ENCODE results near the gene RAB34.

Gene RAB34

DNA sequence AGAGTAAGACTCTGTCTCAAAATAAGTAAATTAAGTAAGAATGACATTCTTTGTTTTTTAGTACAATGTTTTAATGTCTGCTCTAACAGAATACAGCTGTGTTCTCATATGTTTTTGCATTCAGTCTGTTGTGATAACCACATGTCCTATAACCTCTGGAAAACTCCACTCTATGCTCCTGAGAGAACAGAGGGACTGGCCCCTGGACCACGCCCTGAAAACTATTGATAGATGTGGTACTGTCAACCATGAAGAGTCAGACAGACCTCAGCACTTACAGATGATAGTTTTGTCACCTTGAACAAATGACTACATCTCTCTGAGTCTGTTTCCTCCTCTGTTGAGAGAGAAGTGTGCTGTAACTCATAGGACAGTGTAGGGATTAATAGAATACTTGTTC is 47.8 kb downstream of the RAB34 start:
- DNase-seq: no peak

DNA sequence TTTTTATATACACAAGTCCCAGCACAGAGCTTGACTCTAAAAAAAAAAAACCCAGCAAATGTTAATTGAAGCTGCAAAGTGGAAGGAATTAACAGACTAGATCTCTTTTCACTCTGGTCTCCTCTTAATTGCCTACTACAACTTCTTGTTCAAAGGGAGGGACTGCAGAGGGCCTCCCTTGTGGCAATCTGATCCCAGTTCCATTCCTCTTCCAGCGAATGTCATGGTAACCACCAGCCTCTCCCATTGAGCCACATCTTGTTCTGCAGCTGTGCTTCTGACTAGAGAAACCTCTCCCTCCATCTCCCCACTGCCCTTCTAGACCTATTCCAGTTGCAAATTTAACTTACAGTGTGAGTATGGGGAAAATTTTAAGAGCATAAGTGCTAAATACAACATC is 49.8 kb downstream of the RAB34 start:
- DNase-seq: no peak

DNA sequence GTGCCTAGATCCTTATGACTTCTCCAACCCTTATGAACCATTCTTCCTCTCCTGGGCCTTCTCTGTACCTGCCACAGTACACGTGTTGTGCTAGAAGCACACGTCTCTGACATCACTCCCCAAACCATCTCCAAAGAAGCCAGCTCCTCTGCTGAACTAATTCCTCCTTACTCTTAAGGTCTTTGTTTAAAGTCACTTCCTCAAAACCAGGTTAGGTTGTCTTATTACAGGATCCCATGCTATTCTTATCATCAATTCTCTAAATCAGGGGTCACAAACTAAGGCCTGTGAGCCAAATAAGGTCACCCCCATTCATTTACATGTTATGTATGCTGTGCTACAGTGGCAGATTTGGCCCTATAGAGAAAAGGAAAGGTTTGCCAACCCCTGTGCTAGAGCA is 51.7 kb downstream of the RAB34 start:
- no peak for DNase-seq

Measured in amniotic stem cell (primary cell).